PC-3 (cell line): ENCODE results near the gene CTNNA3. TPM values are rescaled to one million over a fixed set of nuclear protein-coding genes. Genes with fewer than 3 reads are reported as not detected.

ENCODE experiments used
- ATAC-seq: fragments of 200-7000 bp; cut with Tn5 transposase; 2 replicates; pipeline ENCODE4 v1.9.1; 2020; ENCODE audit warnings: mild to moderate bottlenecking, moderate library complexity
- BruUV-seq: library from RNA; stranded (reverse); fragments of 400-500 nt; replicated peaks from 2 replicates; lab custom pipeline; 2021; lab: Mats Ljungman, UMichigan
- CTCF ChIA-PET: fragments of 300-600 bp; sonication (Branson Sonifier 250); formaldehyde crosslinking; loops from one replicate; lab custom pipeline; 2022; ENCODE audit warnings: antibody characterized with exemption; lab: Charles Lee
- POLR2A ChIA-PET: fragments of 300-600 bp; sonication (Branson Sonifier 250); formaldehyde crosslinking; loops from one replicate; lab custom pipeline; 2022; ENCODE audit warnings: antibody characterized with exemption; ENCODE audit not compliant: unreplicated experiment; lab: Charles Lee
- DNase-seq: peaks from one replicate; pipeline ENCODE4 v3.0.0-alpha.2; 2015
- H2AFZ ChIP-seq: fragments of 300-600 bp; sonication (generic); 2 replicates; pipeline ENCODE4 v1.6.0; 2016; ENCODE audit warnings: antibody characterized with exemption, low read length
- H3F3A ChIP-seq: fragments of 300-600 bp; sonication (generic); one replicate; pipeline ENCODE4 v1.6.0; 2017; ENCODE audit warnings: antibody characterized with exemption, low read length, control low read depth, mild to moderate bottlenecking; ENCODE audit not compliant: unreplicated experiment
- H3K27ac ChIP-seq: fragments of 300-600 bp; sonication (generic); 2 replicates; pipeline ENCODE4 v1.5.1; 2016; ENCODE audit warnings: mild to moderate bottlenecking, low read length
- H3K27me3 ChIP-seq: fragments of 300-600 bp; sonication (generic); 2 replicates; pipeline ENCODE4 v1.6.1; 2016; ENCODE audit warnings: low read length, mixed read lengths
- H3K36me3 ChIP-seq: fragments of 300-600 bp; sonication (generic); 2 replicates; pipeline ENCODE4 v1.6.1; 2016; ENCODE audit warnings: low read depth, mixed run types, low read length, mixed read lengths
- H3K4me1 ChIP-seq: fragments of 300-600 bp; sonication (generic); 2 replicates; pipeline ENCODE4 v1.5.1; 2016; ENCODE audit warnings: low read length; ENCODE audit not compliant: insufficient read depth
- H3K4me2 ChIP-seq: fragments of 300-600 bp; sonication (generic); 2 replicates; pipeline ENCODE4 v1.6.0; 2016; ENCODE audit warnings: low read length
- H3K4me3 ChIP-seq: fragments of 300-600 bp; sonication (generic); 2 replicates; pipeline ENCODE4 v1.5.1; 2016; ENCODE audit warnings: mild to moderate bottlenecking, low read length, mixed read lengths
- H3K79me2 ChIP-seq: fragments of 300-600 bp; sonication (generic); 2 replicates; pipeline ENCODE4 v1.6.1; 2017; ENCODE audit warnings: low read length, mixed read lengths
- H3K9ac ChIP-seq: fragments of 300-600 bp; sonication (generic); 2 replicates; pipeline ENCODE4 v1.6.0; 2016; ENCODE audit warnings: mild to moderate bottlenecking, low read length
- H3K9me2 ChIP-seq: fragments of 300-600 bp; sonication (generic); replicated peaks from 2 replicates; pipeline ENCODE4 v1.6.1; 2016; ENCODE audit warnings: mixed run types, low read length, mixed read lengths
- H3K9me3 ChIP-seq: fragments of 300-600 bp; sonication (generic); 2 replicates; pipeline ENCODE4 v1.6.1; 2016; ENCODE audit warnings: low read length, mixed read lengths
- H4K20me1 ChIP-seq: fragments of 300-600 bp; sonication (generic); 2 replicates; pipeline ENCODE4 v1.6.1; 2016; ENCODE audit warnings: low read length, mixed read lengths
- CTCF ChIP-seq: fragments of 300-600 bp; sonication (generic); conservative IDR thresholded peaks from 2 replicates; pipeline ENCODE4 v1.5.1; 2017; ENCODE audit warnings: antibody characterized with exemption, low read depth, mild to moderate bottlenecking, low read length
- EZH2 ChIP-seq: fragments of 300-600 bp; sonication (generic); IDR thresholded peaks from one replicate; pipeline ENCODE4 v1.6.1; 2017; ENCODE audit warnings: antibody characterized with exemption, mild to moderate bottlenecking, low read length; ENCODE audit not compliant: unreplicated experiment
- EZH2phosphoT487 ChIP-seq: fragments of 300-600 bp; sonication (generic); IDR thresholded peaks from 2 replicates; pipeline ENCODE4 v1.6.1; 2018; ENCODE audit warnings: mild to moderate bottlenecking, antibody characterized with exemption, low read length, borderline replicate concordance
- intact Hi-C: fragments of 100-400 bp; cut with micrococcal nuclease; formaldehyde crosslinking; loops from 2 replicates; pipeline ENCODE4 v1.9.0; 2023
- total RNA-seq: library from RNA; depleted of rRNA; stranded (reverse); fragments of >200 nt; gene quantifications from 2 replicates; pipeline ENCODE4 v1.2.3, GENCODE V29; 2014

CTNNA3 gene
- total RNA-seq, 1 experiment from 2014 or later, result 1.9 TPM

GRCh38 chr10:67386260-67386659 is 309.7 kb downstream of the CTNNA3 start:
- Histone ChIP-seq H2AFZ (no peak overlapping the region), H3K9me3 (no peaks in the 10 kb centered on the region), H3K79me2 (no peaks in the 10 kb centered on the region), H4K20me1 (no peaks in the 10 kb centered on the region), H3K4me1 (no peaks in the 10 kb centered on the region), H3K9me2 (no peaks in the 10 kb centered on the region), H3K9ac (no peak overlapping the region), H3K27me3 (peaks cover 19% of the 10 kb centered on the region), H3K4me3 (no peak overlapping the region), H3K27ac (no peak overlapping the region), H3F3A (no peaks in the 10 kb centered on the region), H3K36me3 (no peaks in the 10 kb centered on the region), H3K4me2 (no peak overlapping the region)
- intact Hi-C loops, result no loop called here
- ChIA-PET POLR2A (no interaction called here), CTCF (interaction anchor here (0.6 kb wide), 1 partner anchor 233 kb away, joined by 4 read pairs; no protein-coding TSS in a partner anchor)
- no peak for DNase-seq
- TF ChIP-seq EZH2phosphoT487 (no peak), CTCF (no peak), EZH2 (no peak)
- BruUV-seq, result no TSS peak
- no peak for ATAC-seq

GRCh38 chr10:67385566-67385965 is 310.4 kb downstream of the CTNNA3 start:
- Histone ChIP-seq H2AFZ (no peak overlapping the region), H3K4me2 (no peak overlapping the region), H3K9me2 (no peaks in the 10 kb centered on the region), H3K4me1 (no peaks in the 10 kb centered on the region), H3K9me3 (no peaks in the 10 kb centered on the region), H3K36me3 (no peaks in the 10 kb centered on the region), H3K4me3 (no peak overlapping the region), H3K9ac (no peak overlapping the region), H3F3A (no peaks in the 10 kb centered on the region), H4K20me1 (no peaks in the 10 kb centered on the region), H3K79me2 (no peaks in the 10 kb centered on the region), H3K27ac (no peak overlapping the region), H3K27me3 (peaks cover 24% of the 10 kb centered on the region)
- no TSS peak for BruUV-seq
- DNase-seq (no peak), ATAC-seq (no peak)
- CTCF ChIA-PET, result interaction anchor here (0.6 kb wide), 1 partner anchor 234 kb away, joined by 4 read pairs; no protein-coding TSS in a partner anchor
- intact Hi-C loops, result no loop called here
- POLR2A ChIA-PET, result no interaction called here
- TF ChIP-seq CTCF (no peak), EZH2phosphoT487 (no peak), EZH2 (no peak)

GRCh38 chr10:67385089-67385488 is 310.9 kb downstream of the CTNNA3 start:
- ATAC-seq (no peak), DNase-seq (no peak)
- H3K9me2 ChIP-seq, result no peaks in the 10 kb centered on the region
- no peak overlapping the region for H3K27ac ChIP-seq
- POLR2A ChIA-PET, result no interaction called here
- H3K9me3 ChIP-seq, result no peaks in the 10 kb centered on the region
- no peak overlapping the region for H2AFZ ChIP-seq
- intact Hi-C loops, result no loop called here
- H3K4me2 ChIP-seq, result no peak overlapping the region
- BruUV-seq, result no TSS peak
- H3F3A ChIP-seq, result no peaks in the 10 kb centered on the region
- no peaks in the 10 kb centered on the region for H3K4me1 ChIP-seq
- H3K36me3 ChIP-seq, result no peaks in the 10 kb centered on the region
- H3K27me3 ChIP-seq, result peaks cover 29% of the 10 kb centered on the region
- no peaks in the 10 kb centered on the region for H4K20me1 ChIP-seq
- CTCF ChIA-PET, result no interaction called here
- H3K9ac ChIP-seq, result no peak overlapping the region
- no peak overlapping the region for H3K4me3 ChIP-seq
- no peaks in the 10 kb centered on the region for H3K79me2 ChIP-seq
- TF ChIP-seq EZH2phosphoT487, result no peak
- TF ChIP-seq CTCF, result no peak
- TF ChIP-seq EZH2, result no peak
